ENCODE results near the gene TMEM164. TPM values are rescaled to one million over a fixed set of nuclear protein-coding genes. Genes with fewer than 3 reads are reported as not detected.

TMEM164 gene
- total and polyA plus RNA-seq, 2 donors = 9.1 to 11.2 TPM

DNA sequence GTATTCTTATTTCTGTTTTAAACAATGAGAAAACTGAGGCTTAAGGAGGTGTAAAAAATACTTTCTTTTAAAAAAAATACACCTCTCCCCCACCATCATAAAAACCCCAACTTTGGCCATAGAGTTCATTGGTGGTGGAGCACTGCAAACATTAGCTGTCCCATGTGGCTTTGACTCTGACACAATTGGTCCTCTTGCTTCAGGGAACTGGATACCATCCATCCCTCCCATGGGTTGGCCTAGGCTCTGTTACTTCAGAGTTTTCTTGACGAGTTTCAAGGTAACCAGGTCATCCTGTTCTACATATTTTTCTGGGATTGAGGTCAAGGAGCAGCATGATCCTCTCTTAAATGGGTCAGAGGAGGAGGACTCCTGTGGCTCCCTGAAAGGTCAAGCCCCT, 50.5 kb downstream of the TMEM164 start:
- no peak overlapping the region for H3K27ac ChIP-seq (ENCODE audit: low read depth in 1 of 2, low read length in 1 of 2)
- H3K36me3 ChIP-seq (ENCODE audit: control insufficient read depth in 2 of 2, insufficient read depth in 2 of 2, low read length in 1 of 2) = peaks cover 0 to 6% of the 10 kb centered on the region in 2 donors
- WGBS = 100% methylated on average over 1 of the region's 1 CpG
- no peaks in the 10 kb centered on the region for H3K4me1 ChIP-seq (ENCODE audit: control insufficient read depth in 2 of 2, insufficient read depth in 2 of 2, low read length in 2 of 2)
- H3K27me3 ChIP-seq (ENCODE audit: control insufficient read depth in 2 of 2, insufficient read depth in 1 of 2, low read length in 1 of 2) = no peaks in the 10 kb centered on the region
- no peak for DNase-seq (ENCODE audit: low read depth in 6 of 9, low spot score in 9 of 9)
- H3K9me3 ChIP-seq (ENCODE audit: control insufficient read depth in 2 of 2, insufficient read depth in 1 of 2, low read length in 1 of 2) = no peaks in the 10 kb centered on the region
- H3K4me3 ChIP-seq (ENCODE audit: low read length in 2 of 2) = no peak overlapping the region

- H3K27ac ChIP-seq (ENCODE audit: low read depth in 1 of 2, low read length in 1 of 2) = no peak overlapping the region
- 97% methylated on average over 4 of the region's 4 CpGs for WGBS
- H3K9me3 ChIP-seq (ENCODE audit: control insufficient read depth in 2 of 2, insufficient read depth in 1 of 2, low read length in 1 of 2) = no peaks in the 10 kb centered on the region
- H3K4me1 ChIP-seq (ENCODE audit: control insufficient read depth in 2 of 2, insufficient read depth in 2 of 2, low read length in 2 of 2) = no peaks in the 10 kb centered on the region
- no peak for DNase-seq (ENCODE audit: low read depth in 6 of 9, low spot score in 9 of 9)
- H3K36me3 ChIP-seq (ENCODE audit: control insufficient read depth in 2 of 2, insufficient read depth in 2 of 2, low read length in 1 of 2) = peaks cover 0 to 6% of the 10 kb centered on the region in 2 donors
- H3K4me3 ChIP-seq (ENCODE audit: low read length in 2 of 2) = no peak overlapping the region
- H3K27me3 ChIP-seq (ENCODE audit: control insufficient read depth in 2 of 2, insufficient read depth in 1 of 2, low read length in 1 of 2) = no peaks in the 10 kb centered on the region
Observed at GRCh38 chrX:110055616-110056015, 52.7 kb downstream of the TMEM164 start.

DNA sequence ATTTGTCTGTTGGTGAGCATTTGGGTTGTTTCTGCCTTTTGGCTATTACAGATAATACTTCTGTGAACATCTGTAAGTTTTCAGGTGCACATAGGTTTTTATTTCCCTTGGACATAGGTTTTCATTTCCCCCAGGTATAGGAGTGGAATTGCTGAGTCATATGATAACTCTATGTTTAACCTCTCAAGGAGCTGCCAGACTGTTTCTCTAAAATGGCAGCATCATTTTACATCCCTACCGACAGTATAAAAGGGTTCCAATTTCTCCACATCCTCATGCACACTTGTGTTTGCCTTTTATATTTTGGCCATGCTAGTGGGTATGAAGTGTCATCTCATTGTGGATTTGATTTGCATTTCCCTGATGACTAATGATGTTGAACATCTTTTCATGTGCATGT, 53.5 kb downstream of the TMEM164 start:
- no peak for DNase-seq (ENCODE audit: low read depth in 6 of 9, low spot score in 9 of 9)
- H3K9me3 ChIP-seq (ENCODE audit: control insufficient read depth in 2 of 2, insufficient read depth in 1 of 2, low read length in 1 of 2) = no peaks in the 10 kb centered on the region
- WGBS = 86% methylated on average over 1 of the region's 1 CpG
- no peak overlapping the region for H3K4me3 ChIP-seq (ENCODE audit: low read length in 2 of 2)
- no peak overlapping the region for H3K27ac ChIP-seq (ENCODE audit: low read depth in 1 of 2, low read length in 1 of 2)
- no peaks in the 10 kb centered on the region for H3K4me1 ChIP-seq (ENCODE audit: control insufficient read depth in 2 of 2, insufficient read depth in 2 of 2, low read length in 2 of 2)
- no peaks in the 10 kb centered on the region for H3K27me3 ChIP-seq (ENCODE audit: control insufficient read depth in 2 of 2, insufficient read depth in 1 of 2, low read length in 1 of 2)
- H3K36me3 ChIP-seq (ENCODE audit: control insufficient read depth in 2 of 2, insufficient read depth in 2 of 2, low read length in 1 of 2) = peaks cover 0 to 6% of the 10 kb centered on the region in 2 donors

- over 99% methylated on average over 3 of the region's 3 CpGs for WGBS
- Histone ChIP-seq H3K36me3 (ENCODE audit: control insufficient read depth in 2 of 2, insufficient read depth in 2 of 2, low read length in 1 of 2) (peaks cover 0 to 2% of the 10 kb centered on the region in 2 donors), H3K27ac (ENCODE audit: low read depth in 1 of 2, low read length in 1 of 2) (no peak overlapping the region), H3K4me1 (ENCODE audit: control insufficient read depth in 2 of 2, insufficient read depth in 2 of 2, low read length in 2 of 2) (no peaks in the 10 kb centered on the region), H3K27me3 (ENCODE audit: control insufficient read depth in 2 of 2, insufficient read depth in 1 of 2, low read length in 1 of 2) (no peaks in the 10 kb centered on the region), H3K4me3 (ENCODE audit: low read length in 2 of 2) (no peak overlapping the region), H3K9me3 (ENCODE audit: control insufficient read depth in 2 of 2, insufficient read depth in 1 of 2, low read length in 1 of 2) (no peaks in the 10 kb centered on the region)
- DNase-seq (ENCODE audit: low read depth in 6 of 9, low spot score in 9 of 9) = no peak
Observed at GRCh38 chrX:110059410-110059809, 56.5 kb downstream of the TMEM164 start.

DNA sequence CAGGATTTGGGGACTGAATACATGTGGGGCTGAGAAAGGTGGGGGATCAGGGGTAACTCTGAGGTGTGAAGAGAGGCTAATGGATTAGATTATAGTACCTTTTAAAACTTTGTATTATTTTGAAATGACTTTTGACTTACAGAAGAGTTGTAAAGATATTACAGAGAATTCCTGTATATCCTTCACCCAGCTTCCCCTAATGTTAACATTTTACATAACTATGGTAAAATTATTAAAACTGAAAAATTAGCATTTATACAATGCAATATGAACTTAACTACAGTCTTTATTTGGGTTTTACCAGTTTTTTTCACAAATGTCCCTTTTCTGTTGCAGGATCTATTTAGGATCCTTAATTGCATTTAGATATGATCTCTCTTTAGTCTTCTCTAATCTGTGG, 57.4 kb downstream of the TMEM164 start:
- Histone ChIP-seq H3K27ac (ENCODE audit: low read depth in 1 of 2, low read length in 1 of 2) (no peak overlapping the region), H3K4me3 (ENCODE audit: low read length in 2 of 2) (no peak overlapping the region), H3K36me3 (ENCODE audit: control insufficient read depth in 2 of 2, insufficient read depth in 2 of 2, low read length in 1 of 2) (no peaks in the 10 kb centered on the region), H3K27me3 (ENCODE audit: control insufficient read depth in 2 of 2, insufficient read depth in 1 of 2, low read length in 1 of 2) (no peaks in the 10 kb centered on the region), H3K9me3 (ENCODE audit: control insufficient read depth in 2 of 2, insufficient read depth in 1 of 2, low read length in 1 of 2) (no peaks in the 10 kb centered on the region), H3K4me1 (ENCODE audit: control insufficient read depth in 2 of 2, insufficient read depth in 2 of 2, low read length in 2 of 2) (no peaks in the 10 kb centered on the region)
- DNase-seq (ENCODE audit: low read depth in 6 of 9, low spot score in 9 of 9) = no peak

DNA sequence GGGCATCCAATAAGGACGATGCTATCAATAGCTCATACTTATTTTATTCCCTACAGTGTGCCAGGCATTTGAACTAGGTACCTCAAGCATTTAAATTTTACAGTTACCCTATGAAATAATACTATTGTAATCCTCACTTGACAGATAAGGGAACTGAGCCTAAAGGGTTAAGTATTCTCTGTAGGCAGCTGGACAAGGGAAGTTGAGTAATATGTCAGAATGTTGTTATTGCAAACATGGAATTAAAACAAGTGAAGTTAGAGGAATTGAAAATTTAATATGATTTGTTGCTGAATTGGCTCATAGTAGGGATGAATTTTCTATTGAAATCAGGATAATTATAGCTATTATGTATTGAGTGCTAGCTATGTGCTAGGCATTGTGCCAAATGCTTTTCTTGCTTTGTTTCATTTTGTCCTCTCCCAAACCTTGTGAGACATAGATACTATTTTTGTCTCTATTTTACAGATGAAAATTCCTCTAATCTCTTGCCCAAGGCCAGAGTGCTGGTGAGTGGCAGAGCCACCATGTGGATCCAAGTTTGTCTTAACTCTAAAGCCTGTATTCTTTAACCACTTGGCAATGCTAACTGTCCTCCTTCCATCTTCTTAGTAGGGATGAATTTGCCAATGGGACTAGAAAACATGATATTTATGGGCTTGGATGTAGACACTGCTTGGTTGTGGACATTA, 58.1 kb downstream of the TMEM164 start:
- 100% methylated on average over 1 of the region's 1 CpG for WGBS
- DNase-seq (ENCODE audit: low read depth in 6 of 9, low spot score in 9 of 9) = no peak
- Histone ChIP-seq H3K4me3 (ENCODE audit: low read length in 2 of 2) (no peak overlapping the region), H3K9me3 (ENCODE audit: control insufficient read depth in 2 of 2, insufficient read depth in 1 of 2, low read length in 1 of 2) (no peaks in the 10 kb centered on the region), H3K4me1 (ENCODE audit: control insufficient read depth in 2 of 2, insufficient read depth in 2 of 2, low read length in 2 of 2) (no peaks in the 10 kb centered on the region), H3K27ac (ENCODE audit: low read depth in 1 of 2, low read length in 1 of 2) (no peak overlapping the region), H3K27me3 (ENCODE audit: control insufficient read depth in 2 of 2, insufficient read depth in 1 of 2, low read length in 1 of 2) (no peaks in the 10 kb centered on the region), H3K36me3 (ENCODE audit: control insufficient read depth in 2 of 2, insufficient read depth in 2 of 2, low read length in 1 of 2) (no peaks in the 10 kb centered on the region)

- Histone ChIP-seq H3K9me3 (ENCODE audit: control insufficient read depth in 2 of 2, insufficient read depth in 1 of 2, low read length in 1 of 2) (no peaks in the 10 kb centered on the region), H3K4me1 (ENCODE audit: control insufficient read depth in 2 of 2, insufficient read depth in 2 of 2, low read length in 2 of 2) (no peaks in the 10 kb centered on the region), H3K4me3 (ENCODE audit: low read length in 2 of 2) (no peak overlapping the region), H3K36me3 (ENCODE audit: control insufficient read depth in 2 of 2, insufficient read depth in 2 of 2, low read length in 1 of 2) (no peaks in the 10 kb centered on the region), H3K27me3 (ENCODE audit: control insufficient read depth in 2 of 2, insufficient read depth in 1 of 2, low read length in 1 of 2) (no peaks in the 10 kb centered on the region), H3K27ac (ENCODE audit: low read depth in 1 of 2, low read length in 1 of 2) (no peak overlapping the region)
- WGBS = 100% methylated on average over 1 of the region's 1 CpG
- no peak for DNase-seq (ENCODE audit: low read depth in 6 of 9, low spot score in 9 of 9)
Observed at GRCh38 chrX:110062919-110063318, 60.0 kb downstream of the TMEM164 start.

DNA sequence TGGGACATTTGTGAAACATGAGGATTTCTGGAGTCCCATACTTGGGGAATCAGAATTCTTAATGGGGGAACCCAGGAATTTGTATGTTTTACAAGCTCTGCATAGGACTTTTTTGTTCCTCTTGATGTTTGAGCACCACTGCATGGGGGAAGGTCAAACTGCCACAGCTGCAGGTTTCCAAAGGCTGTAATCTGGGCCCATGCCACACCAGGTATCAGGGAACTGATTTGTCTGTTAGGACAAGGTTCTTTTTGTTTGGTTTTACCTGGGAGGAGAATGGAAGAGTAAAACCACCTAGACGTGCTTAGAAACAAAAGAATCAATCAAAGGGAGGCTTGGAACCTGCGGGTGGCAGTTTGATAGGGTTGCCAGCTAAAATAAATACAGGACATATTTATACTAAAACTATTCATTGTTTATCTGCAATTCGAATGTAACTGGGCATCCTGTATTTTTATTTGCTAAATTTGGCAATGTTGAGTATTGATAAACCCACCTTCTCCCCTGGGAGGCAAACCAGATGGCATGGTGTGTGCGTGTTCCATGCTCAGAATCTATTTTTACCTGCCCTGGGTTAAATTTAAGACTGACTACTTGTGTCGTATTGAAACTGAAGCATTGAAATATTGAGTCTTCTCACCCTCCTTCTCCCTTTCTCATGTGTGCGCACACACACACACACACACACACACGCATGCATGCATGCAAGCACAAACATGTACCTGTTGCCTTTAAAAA, 63.7 kb downstream of the TMEM164 start:
- H3K36me3 ChIP-seq (ENCODE audit: control insufficient read depth in 2 of 2, insufficient read depth in 2 of 2, low read length in 1 of 2) = no peaks in the 10 kb centered on the region
- DNase-seq (ENCODE audit: low read depth in 6 of 9, low spot score in 9 of 9) = no peak
- H3K4me1 ChIP-seq (ENCODE audit: control insufficient read depth in 2 of 2, insufficient read depth in 2 of 2, low read length in 2 of 2) = no peaks in the 10 kb centered on the region
- H3K27me3 ChIP-seq (ENCODE audit: control insufficient read depth in 2 of 2, insufficient read depth in 1 of 2, low read length in 1 of 2) = no peaks in the 10 kb centered on the region
- H3K27ac ChIP-seq (ENCODE audit: low read depth in 1 of 2, low read length in 1 of 2) = no peak overlapping the region
- WGBS = 87% methylated on average over 7 of the region's 7 CpGs
- no peak overlapping the region for H3K4me3 ChIP-seq (ENCODE audit: low read length in 2 of 2)
- H3K9me3 ChIP-seq (ENCODE audit: control insufficient read depth in 2 of 2, insufficient read depth in 1 of 2, low read length in 1 of 2) = no peaks in the 10 kb centered on the region

- 95% methylated on average over 2 of the region's 2 CpGs for whole genome bisulfite sequencing
- H3K4me3 ChIP-seq (ENCODE audit: low read length in 2 of 2) = no peak overlapping the region
- no peaks in the 10 kb centered on the region for H3K9me3 ChIP-seq (ENCODE audit: control insufficient read depth in 2 of 2, insufficient read depth in 1 of 2, low read length in 1 of 2)
- H3K36me3 ChIP-seq (ENCODE audit: control insufficient read depth in 2 of 2, insufficient read depth in 2 of 2, low read length in 1 of 2) = peaks cover 0 to 5% of the 10 kb centered on the region in 2 donors
- H3K27ac ChIP-seq (ENCODE audit: low read depth in 1 of 2, low read length in 1 of 2) = no peak overlapping the region
- H3K27me3 ChIP-seq (ENCODE audit: control insufficient read depth in 2 of 2, insufficient read depth in 1 of 2, low read length in 1 of 2) = no peaks in the 10 kb centered on the region
- no peaks in the 10 kb centered on the region for H3K4me1 ChIP-seq (ENCODE audit: control insufficient read depth in 2 of 2, insufficient read depth in 2 of 2, low read length in 2 of 2)
- no peak for DNase-seq (ENCODE audit: low read depth in 6 of 9, low spot score in 9 of 9)
Observed at GRCh38 chrX:110070970-110071369, 68.1 kb downstream of the TMEM164 start.
